Measurements from ENCODE around the gene SFI1. TPM values are rescaled to one million over a fixed set of nuclear protein-coding genes. Genes with fewer than 3 reads are reported as not detected.

SFI1 gene
- 10 to 100 TPM; 27.8 to 46.8 TPM for total RNA-seq

- Histone ChIP-seq H3K4me1 (peaks cover 12% of the 10 kb centered on the region), H3K36me3 (replicated peaks in 1 of 2; ENCODE audit: insufficient read depth in 1 of 2, low read depth in 2 of 2) (no peaks in the 10 kb centered on the region), H3K27ac (peak within 1 kb of the TSS; percentile 65 to 85 (median 80)), H3K27me3 (no peaks in the 10 kb centered on the region), H3K4me3 (peak within 1 kb of the TSS; percentile 37 to 55), H3K9me3 (no peaks in the 10 kb centered on the region)
- peak; percentile 88 to 91 (median 90) for DNase-seq
- intact Hi-C loops (cut with DNase I), result no loop called here
- ATAC-seq, result peak; percentile 96
- 0% methylated on average over 23 to 64 of the region's 70 CpGs for WGBS, 2 donors
- TF ChIP-seq CTCF (IDR thresholded peaks at IDR 0.05) (peak in 5 of 7 experiments; percentile 9 to 38 (median 33)), POLR2A (IDR thresholded peaks at IDR 0.05) (peak; percentile 43 to 75 (median 75))
Observed at GRCh38 chr22:31496007-31496734, at the start of gene SFI1. TSS of gene SFI1 (plus strand) at chr22:31496536. CDS start at chr22:31508285, 11,749 bp downstream.

GRCh38 chr22:31446767-31447166, 49.6 kb upstream of the SFI1 start:
- no peak overlapping the region for H3K27ac ChIP-seq
- intact Hi-C loops (cut with DNase I), result no loop called here
- H3K4me3 ChIP-seq, result no peak overlapping the region
- WGBS, 2 donors, result 69 to 72% methylated on average over 2 of the region's 2 CpGs
- TF ChIP-seq POLR2A (IDR thresholded peaks at IDR 0.05) (no peak), CTCF (IDR thresholded peaks at IDR 0.05) (no peak)
- peaks cover 0 to 16% of the 10 kb centered on the region in 2 donors for H3K36me3 ChIP-seq (replicated peaks in 1 of 2; ENCODE audit: insufficient read depth in 1 of 2, low read depth in 2 of 2)
- no peaks in the 10 kb centered on the region for H3K4me1 ChIP-seq
- ATAC-seq (no peak), DNase-seq (no peak)
- no peaks in the 10 kb centered on the region for H3K9me3 ChIP-seq
- no peaks in the 10 kb centered on the region for H3K27me3 ChIP-seq

GRCh38 chr22:31447337-31447736, 49.0 kb upstream of the SFI1 start:
- peaks cover 0 to 13% of the 10 kb centered on the region in 2 donors for H3K36me3 ChIP-seq (replicated peaks in 1 of 2; ENCODE audit: insufficient read depth in 1 of 2, low read depth in 2 of 2)
- WGBS, 2 donors, result 86 to 88% methylated on average over 3 of the region's 3 CpGs
- H3K9me3 ChIP-seq, result no peaks in the 10 kb centered on the region
- TF ChIP-seq POLR2A (IDR thresholded peaks at IDR 0.05) (no peak), CTCF (IDR thresholded peaks at IDR 0.05) (no peak)
- no peak overlapping the region for H3K4me3 ChIP-seq
- H3K4me1 ChIP-seq, result no peaks in the 10 kb centered on the region
- intact Hi-C loops (cut with DNase I), result no loop called here
- no peaks in the 10 kb centered on the region for H3K27me3 ChIP-seq
- DNase-seq, result no peak
- no peak overlapping the region for H3K27ac ChIP-seq
- no peak for ATAC-seq

- Histone ChIP-seq H3K9me3 (no peaks in the 10 kb centered on the region), H3K27me3 (no peaks in the 10 kb centered on the region), H3K4me1 (no peaks in the 10 kb centered on the region), H3K4me3 (no peak overlapping the region), H3K27ac (no peak overlapping the region), H3K36me3 (replicated peaks in 1 of 2; ENCODE audit: insufficient read depth in 1 of 2, low read depth in 2 of 2) (peaks cover 0 to 7% of the 10 kb centered on the region in 2 donors)
- 87 to 100% methylated on average over 2 of the region's 2 CpGs for WGBS, 2 donors
- ATAC-seq (no peak), DNase-seq (no peak)
- intact Hi-C loops (cut with DNase I), result no loop called here
- no peak for TF ChIP-seq POLR2A (IDR thresholded peaks at IDR 0.05)
- no peak for TF ChIP-seq CTCF (IDR thresholded peaks at IDR 0.05)
Observed at GRCh38 chr22:31448382-31448781, 48.0 kb upstream of the SFI1 start.

- TF ChIP-seq POLR2A (IDR thresholded peaks at IDR 0.05), result no peak
- H3K27ac ChIP-seq, result no peak overlapping the region
- peaks cover 0 to 17% of the 10 kb centered on the region in 2 donors for H3K36me3 ChIP-seq (replicated peaks in 1 of 2; ENCODE audit: insufficient read depth in 1 of 2, low read depth in 2 of 2)
- no peaks in the 10 kb centered on the region for H3K27me3 ChIP-seq
- ATAC-seq (no peak), DNase-seq (no peak)
- H3K4me1 ChIP-seq, result no peaks in the 10 kb centered on the region
- H3K4me3 ChIP-seq, result no peak overlapping the region
- no peaks in the 10 kb centered on the region for H3K9me3 ChIP-seq
- intact Hi-C loops (cut with DNase I), result no loop called here
- WGBS, 2 donors, result 89 to 100% methylated on average over 4 of the region's 4 CpGs
Observed at GRCh38 chr22:31449506-31449905, 46.8 kb upstream of the SFI1 start.
